WTC11 (cell line): Measurements from ENCODE around the gene BCL11B.

ENCODE experiments used
- NR2C2 ChIP-seq: sonication (generic); formaldehyde crosslinking; IDR thresholded peaks from 2 replicates; pipeline ENCODE4 v1.8.0; 2022; ENCODE audit warnings: mild to moderate bottlenecking, missing genetic modification reagents
- ZNF532 ChIP-seq: fragments of 250-450 bp; sonication (Bioruptor Pico); IDR thresholded peaks from 2 replicates; pipeline ENCODE4 v1.9.0; 2021; ENCODE audit warnings: mild to moderate bottlenecking, borderline replicate concordance
- TF ChIP-seq, protein P1 (sequence below): sonication (generic); formaldehyde crosslinking; conservative IDR thresholded peaks from 2 replicates; pipeline ENCODE4 v1.8.1; 2023; ENCODE audit warnings: mild to moderate bottlenecking, low read depth, missing genetic modification reagents, moderate library complexity
- TF ChIP-seq, protein P2 (sequence below): fragments of 200-600 bp; IDR thresholded peaks from 2 replicates; pipeline ENCODE4 v1.8.0; 2022; ENCODE audit warnings: antibody characterized with exemption

GRCh38 chr14:99200654-99201005, 71.4 kb downstream of the BCL11B start:
- TF ChIP-seq NR2C2 (CRISPR knock-in tag) = no peak
- TF ChIP-seq, protein P1, sequence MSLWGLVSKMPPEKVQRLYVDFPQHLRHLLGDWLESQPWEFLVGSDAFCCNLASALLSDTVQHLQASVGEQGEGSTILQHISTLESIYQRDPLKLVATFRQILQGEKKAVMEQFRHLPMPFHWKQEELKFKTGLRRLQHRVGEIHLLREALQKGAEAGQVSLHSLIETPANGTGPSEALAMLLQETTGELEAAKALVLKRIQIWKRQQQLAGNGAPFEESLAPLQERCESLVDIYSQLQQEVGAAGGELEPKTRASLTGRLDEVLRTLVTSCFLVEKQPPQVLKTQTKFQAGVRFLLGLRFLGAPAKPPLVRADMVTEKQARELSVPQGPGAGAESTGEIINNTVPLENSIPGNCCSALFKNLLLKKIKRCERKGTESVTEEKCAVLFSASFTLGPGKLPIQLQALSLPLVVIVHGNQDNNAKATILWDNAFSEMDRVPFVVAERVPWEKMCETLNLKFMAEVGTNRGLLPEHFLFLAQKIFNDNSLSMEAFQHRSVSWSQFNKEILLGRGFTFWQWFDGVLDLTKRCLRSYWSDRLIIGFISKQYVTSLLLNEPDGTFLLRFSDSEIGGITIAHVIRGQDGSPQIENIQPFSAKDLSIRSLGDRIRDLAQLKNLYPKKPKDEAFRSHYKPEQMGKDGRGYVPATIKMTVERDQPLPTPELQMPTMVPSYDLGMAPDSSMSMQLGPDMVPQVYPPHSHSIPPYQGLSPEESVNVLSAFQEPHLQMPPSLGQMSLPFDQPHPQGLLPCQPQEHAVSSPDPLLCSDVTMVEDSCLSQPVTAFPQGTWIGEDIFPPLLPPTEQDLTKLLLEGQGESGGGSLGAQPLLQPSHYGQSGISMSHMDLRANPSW (CRISPR knock-in tag) = no peak
- TF ChIP-seq, protein P2, sequence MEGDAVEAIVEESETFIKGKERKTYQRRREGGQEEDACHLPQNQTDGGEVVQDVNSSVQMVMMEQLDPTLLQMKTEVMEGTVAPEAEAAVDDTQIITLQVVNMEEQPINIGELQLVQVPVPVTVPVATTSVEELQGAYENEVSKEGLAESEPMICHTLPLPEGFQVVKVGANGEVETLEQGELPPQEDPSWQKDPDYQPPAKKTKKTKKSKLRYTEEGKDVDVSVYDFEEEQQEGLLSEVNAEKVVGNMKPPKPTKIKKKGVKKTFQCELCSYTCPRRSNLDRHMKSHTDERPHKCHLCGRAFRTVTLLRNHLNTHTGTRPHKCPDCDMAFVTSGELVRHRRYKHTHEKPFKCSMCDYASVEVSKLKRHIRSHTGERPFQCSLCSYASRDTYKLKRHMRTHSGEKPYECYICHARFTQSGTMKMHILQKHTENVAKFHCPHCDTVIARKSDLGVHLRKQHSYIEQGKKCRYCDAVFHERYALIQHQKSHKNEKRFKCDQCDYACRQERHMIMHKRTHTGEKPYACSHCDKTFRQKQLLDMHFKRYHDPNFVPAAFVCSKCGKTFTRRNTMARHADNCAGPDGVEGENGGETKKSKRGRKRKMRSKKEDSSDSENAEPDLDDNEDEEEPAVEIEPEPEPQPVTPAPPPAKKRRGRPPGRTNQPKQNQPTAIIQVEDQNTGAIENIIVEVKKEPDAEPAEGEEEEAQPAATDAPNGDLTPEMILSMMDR = no peak
- TF ChIP-seq ZNF532 = no peak
